NCI-H146 (cell line): ENCODE results near the gene B3GAT3.
"Not testable (repeated sequence)": the region's sequence is repeated elsewhere in the genome, so short reads cannot be mapped to it uniquely, and the experiment has no call there.

Source experiments
- DNase-seq: peaks from one replicate; lab custom pipeline; 2025; lab: John Stamatoyannopoulos, UW

Gene B3GAT3

DNA sequence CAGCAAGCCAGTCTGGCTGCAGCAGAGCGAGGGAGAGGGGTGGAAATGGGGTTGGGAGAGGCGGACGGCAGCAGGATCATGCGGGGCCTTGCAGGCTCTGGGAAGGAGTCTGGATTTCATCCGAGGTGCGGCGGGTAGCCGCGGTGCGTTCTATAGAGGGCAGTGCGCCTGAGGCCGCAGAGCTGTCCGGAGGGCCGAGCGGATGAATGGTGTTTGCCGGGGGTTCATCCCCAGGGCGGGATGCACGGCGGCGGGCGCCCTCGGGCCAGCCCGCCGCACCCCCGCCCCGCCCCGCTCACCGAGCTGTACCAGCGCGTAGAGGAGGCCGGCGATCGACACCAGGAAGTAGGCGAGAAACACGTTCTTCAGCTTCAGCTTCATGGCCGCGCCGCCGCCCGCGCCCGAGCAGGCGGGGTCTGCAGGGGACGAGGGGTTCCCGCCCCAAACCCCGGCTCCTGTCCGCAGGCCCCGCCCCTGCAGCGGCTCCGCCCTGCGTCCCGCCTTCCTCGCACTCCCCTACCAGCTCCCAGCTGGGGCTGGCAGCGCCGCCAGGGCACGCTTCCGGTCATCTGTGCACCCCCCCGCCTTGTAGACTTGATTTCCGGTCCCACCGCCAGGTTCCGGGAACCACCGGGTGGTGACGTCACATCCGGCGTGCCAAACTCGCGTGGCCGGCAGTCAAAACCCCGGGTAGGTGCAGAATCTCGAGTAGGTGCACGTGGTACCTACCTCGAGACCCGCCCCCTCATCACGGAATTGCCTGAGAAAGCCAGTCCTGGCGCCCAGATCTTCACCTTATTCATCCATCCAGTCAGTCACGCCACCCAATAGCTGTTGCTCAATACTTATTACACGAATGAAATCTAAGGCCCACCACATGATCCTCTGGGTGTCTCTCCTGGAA, at the start of gene B3GAT3:
B3GAT3 (minus strand) TSS at position 420 of the 904 bp plus-strand sequence; CDS start at position 381, 39 bp downstream.
- DNase-seq = peak; percentile 99

DNA sequence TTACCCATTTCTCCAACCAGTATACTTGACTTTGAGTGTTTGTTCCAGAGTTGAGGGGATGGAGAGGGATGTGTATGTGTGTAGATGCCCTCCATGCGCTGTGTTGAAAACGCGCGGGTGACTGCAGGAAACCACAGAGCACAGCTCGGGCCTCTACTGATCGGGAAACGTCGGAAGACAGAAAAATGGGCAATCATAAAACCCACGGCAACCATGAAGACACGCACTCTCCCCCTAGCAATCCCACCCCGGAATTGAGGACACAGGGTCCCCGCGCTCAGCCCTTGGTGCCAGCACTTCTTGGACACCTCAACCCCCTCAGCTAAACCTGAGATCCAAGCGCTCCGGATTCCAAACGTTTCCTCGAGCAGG, 49.4 kb upstream of the B3GAT3 start:
- no peak for DNase-seq

DNA sequence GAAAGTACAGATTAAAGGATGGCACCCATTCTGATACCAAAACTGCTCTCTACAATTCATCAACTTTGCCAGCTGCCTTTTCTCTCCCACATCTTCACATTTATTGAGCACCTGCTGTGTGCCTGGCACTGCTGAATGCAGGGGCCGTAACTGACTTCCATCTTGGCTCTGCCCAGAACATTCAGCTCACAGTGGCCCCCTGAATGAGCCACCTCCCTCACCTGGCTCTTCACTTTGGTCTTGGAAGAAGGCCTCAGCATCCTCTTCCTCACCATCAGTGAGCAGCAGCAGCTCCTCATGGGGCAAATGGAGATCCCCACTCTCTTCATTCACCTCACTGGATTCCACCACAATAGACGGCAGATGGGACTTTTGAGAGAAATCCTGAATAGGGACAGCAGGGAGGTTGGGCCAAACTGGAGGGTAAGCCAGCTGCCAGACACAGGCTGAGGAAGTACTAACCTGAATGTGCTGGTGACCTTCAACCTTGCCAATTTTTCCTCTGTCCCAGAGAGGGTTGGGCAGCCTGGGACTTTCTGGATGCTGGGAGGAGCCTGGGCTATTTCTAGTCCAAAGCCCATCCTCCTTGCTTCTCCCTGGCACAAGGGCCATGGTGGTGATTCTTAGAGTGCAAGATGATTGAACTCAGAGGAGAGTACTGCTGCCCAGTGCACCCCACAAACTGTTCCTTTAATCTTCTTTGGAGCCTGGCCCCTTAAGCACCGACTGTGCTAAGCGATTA, 47.8 kb upstream of the B3GAT3 start:
- no peak for DNase-seq

- DNase-seq = no peak
These were observed 45.7 kb upstream of the B3GAT3 start for GRCh38 chr11:62667460-62667859.

- DNase-seq = no peak
These were observed 44.6 kb upstream of the B3GAT3 start for GRCh38 chr11:62666259-62666926.

DNA sequence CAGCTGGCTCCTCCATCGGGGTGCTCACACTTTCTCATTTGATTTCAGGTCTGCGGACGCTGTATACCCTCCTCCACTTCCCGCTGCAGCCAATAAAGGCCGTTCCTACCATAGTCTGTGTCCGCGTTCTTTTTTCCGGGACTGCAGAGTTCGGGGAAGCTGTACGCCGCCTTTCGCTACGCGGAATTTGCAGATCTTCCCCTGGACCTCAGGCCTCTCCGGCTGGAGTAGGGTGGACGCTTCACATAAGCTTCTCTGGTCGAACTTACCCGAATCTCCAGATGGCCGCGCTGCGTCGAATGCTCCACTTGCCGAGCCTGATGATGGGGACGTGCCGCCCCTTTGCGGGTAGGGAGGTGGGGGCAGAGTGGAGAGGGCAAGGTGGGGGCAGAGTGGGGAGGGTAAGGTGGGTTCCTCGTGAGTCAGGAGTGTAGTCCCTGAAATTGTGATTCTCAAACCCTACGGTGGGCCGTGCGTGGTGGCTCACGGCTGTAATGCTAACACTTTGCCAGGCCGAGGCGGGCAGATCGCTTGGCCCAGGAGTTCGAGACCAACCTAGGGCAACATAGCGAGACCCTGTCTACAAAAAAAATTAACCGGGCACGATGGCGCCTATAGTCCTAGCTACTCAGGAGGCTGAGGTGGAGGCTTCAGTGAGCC, 43.9 kb upstream of the B3GAT3 start:
- DNase-seq = peak; percentile 70

GRCh38 chr11:62665075-62665598, 43.4 kb upstream of the B3GAT3 start, which contains the start of the genes C11orf98 and CSKMT:
Gene C11orf98 (minus strand): TSS chr11:62665210. CDS start chr11:62665169, 41 bp downstream.
Gene CSKMT (plus strand): TSS chr11:62665312. CDS start chr11:62665880, 568 bp downstream.
- DNase-seq = peak; percentile 94

DNA sequence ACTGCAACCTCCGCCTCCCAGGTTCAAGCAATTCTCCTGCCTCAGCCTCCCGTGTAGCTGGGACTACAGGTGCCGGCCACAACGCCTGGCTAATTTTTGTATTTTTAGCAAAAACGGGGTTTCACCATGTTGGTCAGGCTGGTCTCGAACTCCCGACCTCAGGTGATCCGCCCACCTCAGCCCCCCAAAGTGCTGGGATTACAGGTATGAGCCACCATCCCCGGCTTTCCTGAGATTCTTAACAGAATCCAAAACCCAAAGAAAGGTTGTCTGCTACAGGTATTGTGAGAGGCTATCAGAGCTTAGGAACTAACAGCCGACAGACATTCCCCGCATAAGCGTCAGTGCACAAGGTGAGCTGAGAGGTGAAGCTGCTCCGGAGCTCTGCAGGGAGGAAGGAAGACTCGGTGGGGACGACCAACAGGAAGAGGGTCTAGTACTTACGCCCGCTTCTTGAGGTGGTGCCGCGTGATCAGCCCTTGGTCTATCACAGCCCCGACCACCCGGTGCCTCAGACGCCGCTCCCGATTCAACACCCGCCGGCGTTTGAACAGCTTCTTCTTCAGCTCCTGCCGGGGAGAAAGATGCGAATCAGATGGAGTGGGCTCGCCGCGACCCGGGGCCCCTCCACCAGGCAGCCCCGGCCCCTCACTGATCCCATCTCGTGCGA, 42.8 kb upstream of the B3GAT3 start:
- DNase-seq = peak; percentile 80

DNA sequence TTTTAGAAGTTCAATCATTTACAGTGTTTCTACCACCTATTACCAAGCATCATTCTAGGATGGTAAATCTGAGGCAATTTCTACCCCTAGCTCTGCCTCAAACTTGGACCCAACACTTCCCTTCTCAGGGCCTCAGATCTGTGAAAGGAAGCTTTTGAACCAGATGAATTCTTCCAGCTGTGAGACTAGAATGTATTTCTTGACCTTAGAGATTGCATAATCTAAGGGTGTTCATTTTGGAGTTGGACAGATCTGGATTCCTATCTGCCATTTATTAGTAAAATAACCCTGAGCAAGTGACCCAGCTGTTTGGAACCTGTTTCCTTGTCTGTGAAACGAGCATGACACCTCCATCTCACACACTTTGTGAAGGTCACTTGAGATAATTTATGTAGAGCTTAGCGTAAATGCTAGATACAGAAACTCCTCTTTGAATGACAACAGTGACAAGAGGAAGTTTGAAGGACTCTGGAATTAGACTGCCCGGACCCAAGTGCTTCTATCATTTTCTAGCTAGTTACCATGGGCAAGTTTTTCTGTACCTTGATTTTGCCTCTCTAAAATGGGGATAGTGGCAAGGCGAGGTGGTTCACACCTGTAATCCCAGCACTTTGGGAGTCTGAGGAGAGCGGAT, 35.1 kb upstream of the B3GAT3 start:
- DNase-seq = no peak

DNA sequence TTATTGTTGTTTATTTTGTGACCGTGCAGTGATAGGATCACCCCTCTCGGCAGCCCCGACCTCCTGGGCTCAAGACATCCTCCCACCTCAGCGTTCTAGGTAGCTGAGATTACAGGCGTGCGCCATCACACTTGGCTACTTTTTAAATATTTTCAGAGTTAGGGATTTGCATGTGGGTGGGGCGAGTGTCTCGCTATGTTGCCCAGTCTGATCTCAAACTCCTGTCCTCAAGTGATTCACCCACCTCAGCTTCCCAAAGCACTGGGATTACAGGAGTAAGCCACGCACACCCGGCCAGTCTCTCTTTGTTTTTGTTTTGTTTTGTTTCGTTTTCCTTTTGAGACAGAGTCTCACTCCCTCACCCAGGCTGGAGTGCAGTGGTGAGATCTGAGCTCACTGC, 32.5 kb upstream of the B3GAT3 start:
- no peak for DNase-seq

DNA sequence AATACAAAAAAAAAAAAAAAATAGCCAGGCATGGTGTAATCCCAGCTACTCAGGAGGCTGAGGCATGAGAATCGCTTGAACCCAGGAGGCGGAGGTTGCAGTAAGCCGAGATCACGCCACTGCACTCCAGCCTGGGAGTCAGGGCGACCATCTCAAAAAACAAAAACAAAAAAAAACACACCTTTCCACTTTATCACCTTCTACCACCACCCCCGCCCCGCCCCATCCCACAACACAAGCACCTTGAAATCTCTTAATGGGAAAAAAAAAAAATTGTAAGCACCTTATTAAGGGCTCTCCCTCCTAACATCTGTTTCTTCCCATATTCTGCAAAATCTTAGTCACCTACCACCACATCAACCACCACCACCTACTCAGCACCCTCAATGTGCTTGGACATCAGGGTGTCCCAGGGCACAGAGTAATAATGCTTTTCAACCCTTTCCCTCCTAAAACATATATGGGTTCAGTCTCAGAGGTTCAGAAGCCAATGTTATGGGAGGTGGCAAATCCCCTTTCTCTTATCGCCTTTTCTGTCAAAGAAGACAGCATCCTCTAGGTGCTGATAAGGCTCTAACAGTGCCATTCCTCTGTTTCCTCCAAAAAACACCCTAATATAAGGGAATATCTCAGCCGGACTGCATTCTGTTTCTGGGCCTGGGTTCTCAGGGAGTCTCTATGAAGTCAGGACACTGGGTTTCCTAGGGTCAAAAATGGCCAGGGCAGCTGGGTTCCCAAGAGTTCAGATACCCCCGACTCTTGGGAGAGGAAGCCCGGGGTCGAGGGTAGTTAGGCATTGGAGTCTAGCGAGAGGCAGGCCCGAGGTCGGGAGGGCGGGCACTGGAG, 30.6 kb upstream of the B3GAT3 start:
- DNase-seq = no peak

DNA sequence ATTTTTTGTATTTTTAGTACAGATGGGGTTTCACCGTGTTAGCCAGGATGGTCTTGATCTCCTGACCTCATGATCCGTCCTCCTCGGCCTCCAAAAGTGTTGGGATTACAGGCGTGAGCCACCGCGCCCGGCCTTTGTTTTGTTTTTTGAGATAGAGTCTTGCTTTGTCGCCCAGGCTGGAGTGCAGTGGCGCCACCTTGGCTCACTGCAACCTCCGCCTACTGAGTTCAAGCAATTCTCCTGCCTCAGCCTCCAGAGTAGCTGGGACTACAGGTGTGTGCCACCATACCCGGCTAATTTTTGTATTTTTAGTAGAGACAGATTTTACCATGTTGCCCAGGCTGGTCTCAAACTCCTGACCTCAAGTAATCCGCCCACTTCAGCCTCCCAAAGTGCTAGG, 28.5 kb upstream of the B3GAT3 start:
- not testable (repeated sequence) for DNase-seq

DNA sequence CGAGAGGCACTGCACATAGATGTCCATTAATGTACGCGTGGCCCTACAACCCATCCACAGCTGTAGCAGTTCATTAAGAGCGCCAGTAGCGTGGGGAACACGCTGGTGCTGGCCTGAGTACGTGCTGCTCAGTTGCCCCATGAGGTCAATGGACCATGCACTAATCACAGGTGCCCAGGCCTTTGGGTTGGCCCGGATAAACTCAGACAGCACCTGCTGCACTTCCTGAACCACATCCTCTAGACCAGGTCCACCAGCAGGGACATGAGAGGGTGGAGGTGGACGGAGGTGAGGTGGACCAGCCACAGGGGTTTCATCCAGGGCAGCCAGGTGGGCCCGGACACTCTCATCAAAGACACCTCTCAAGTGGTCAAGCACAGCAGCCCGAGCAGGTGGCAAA, 27.7 kb upstream of the B3GAT3 start:
- DNase-seq = no peak

GRCh38 chr11:62648967-62649364, 27.2 kb upstream of the B3GAT3 start:
- DNase-seq = no peak

- DNase-seq = no peak
These were observed 26.6 kb upstream of the B3GAT3 start for GRCh38 chr11:62648185-62648966.

GRCh38 chr11:62647609-62648005, 25.8 kb upstream of the B3GAT3 start:
- DNase-seq = no peak

DNA sequence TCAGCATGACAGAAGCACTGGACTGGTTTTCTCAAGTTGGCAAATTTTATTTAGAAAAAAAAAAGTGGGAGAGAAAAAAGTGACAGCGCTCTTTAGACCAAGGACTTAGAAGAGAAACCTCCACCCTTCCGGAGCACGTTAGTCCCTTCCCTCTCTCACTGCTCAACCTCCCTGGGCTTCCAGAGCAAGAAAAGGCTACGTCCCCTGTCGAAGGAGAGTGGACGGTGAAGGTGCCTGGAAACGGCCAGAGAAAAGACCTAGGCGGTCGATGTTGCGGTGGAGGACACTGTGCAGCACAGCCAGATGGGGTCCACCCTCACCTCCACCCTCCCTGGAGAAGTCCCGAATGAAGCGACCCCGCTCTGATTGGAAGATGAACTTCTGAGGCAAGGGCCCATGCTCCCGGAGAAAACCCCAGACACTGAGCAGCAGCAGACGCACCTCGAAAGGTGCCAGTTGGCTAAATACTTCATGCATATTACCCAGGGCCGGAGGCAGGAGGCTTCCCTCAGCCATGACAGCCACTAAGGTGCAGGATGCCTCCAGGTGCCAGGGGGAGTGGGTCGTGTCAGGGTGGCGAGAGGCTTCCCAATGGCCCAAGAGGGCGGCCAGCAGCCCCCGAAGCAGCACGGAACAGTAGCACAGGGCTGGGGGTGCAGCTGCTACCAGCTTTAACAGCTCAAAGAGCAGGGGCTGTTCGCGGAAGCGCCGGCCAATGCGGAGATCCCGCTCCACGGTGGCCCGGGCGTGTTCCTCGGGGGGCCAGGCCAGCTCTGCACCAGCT, 25.2 kb upstream of the B3GAT3 start:
- DNase-seq = no peak
